ENCODE measurements around the gene MKX.
A peak's percentile ranks its signal among the peaks of the same experiment; 100 is the strongest.

Gene MKX

DNA sequence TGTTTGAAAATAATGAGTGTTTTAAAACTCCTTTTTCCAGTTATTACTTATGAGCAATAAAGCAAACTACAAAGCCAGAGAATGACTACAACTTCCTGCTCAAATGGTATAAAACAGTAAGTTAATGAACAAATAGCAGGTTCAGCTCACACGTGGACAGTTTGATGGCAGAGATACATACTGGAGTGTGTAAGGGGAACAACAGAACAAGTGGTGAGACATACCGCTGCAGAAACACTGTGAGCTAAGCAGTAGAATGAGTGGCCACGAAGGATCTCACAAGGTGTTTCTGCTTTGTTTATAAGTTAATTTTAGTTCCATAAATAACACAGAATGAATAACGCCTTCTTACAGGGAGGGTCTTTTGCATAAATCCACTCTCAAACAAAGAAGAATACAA is 3.0 kb upstream of the MKX start:
- Histone ChIP-seq H3K79me1 (replicated peaks; ENCODE audit: low read length, poor library complexity, severe bottlenecking) (no peaks in the 10 kb centered on the region), H3K36me3 (ENCODE audit: control insufficient read depth in 1 of 2, insufficient read depth in 2 of 2, low read depth in 1 of 2, low read length in 2 of 2) (no peaks in the 10 kb centered on the region), H3K27ac (ENCODE audit: low read length, poor library complexity, severe bottlenecking) (no peak overlapping the region), H2BK5ac (ENCODE audit: low read depth, low read length, poor library complexity, severe bottlenecking) (no peak overlapping the region), H2BK120ac (ENCODE audit: low read depth, low read length) (no peak overlapping the region), H3K9me3 (ENCODE audit: control insufficient read depth, low read length) (no peaks in the 10 kb centered on the region), H3K27me3 (ENCODE audit: control insufficient read depth in 1 of 2, insufficient read depth in 1 of 2, low read length in 2 of 2) (peaks cover 45 to 85% of the 10 kb centered on the region in 2 experiments), H2BK15ac (ENCODE audit: low read depth, poor library complexity, severe bottlenecking) (no peak overlapping the region), H2AFZ (ENCODE audit: low read depth, low read length) (no peak overlapping the region), H3K9ac (ENCODE audit: low read length) (no peak overlapping the region), H3K23ac (ENCODE audit: low read length in 2 of 2) (no peak overlapping the region), H3K14ac (ENCODE audit: low read length in 2 of 2) (no peak overlapping the region), H3K4me3 (ENCODE audit: insufficient read depth in 1 of 2, low read depth in 1 of 2, low read length in 2 of 2) (no peak overlapping the region), H3K4me2 (ENCODE audit: low read length, poor library complexity, severe bottlenecking) (no peak overlapping the region), H3K4me1 (ENCODE audit: control insufficient read depth, insufficient read depth, low read depth, low read length) (peaks cover 30% of the 10 kb centered on the region), H3K18ac (ENCODE audit: low read depth in 1 of 2, low read length in 2 of 2) (no peak overlapping the region), H3K4ac (ENCODE audit: low read depth in 1 of 2, low read length in 2 of 2) (no peak overlapping the region), H4K8ac (ENCODE audit: low read length) (no peak overlapping the region), H4K91ac (ENCODE audit: low read length) (no peak overlapping the region), H2BK12ac (ENCODE audit: low read length in 2 of 2) (no peak overlapping the region), H2AK5ac (ENCODE audit: low read length, severe bottlenecking) (no peak overlapping the region)
- DNase-seq: no peak
- whole genome bisulfite sequencing: 65% methylated on average over 3 of the region's 4 CpGs

DNA sequence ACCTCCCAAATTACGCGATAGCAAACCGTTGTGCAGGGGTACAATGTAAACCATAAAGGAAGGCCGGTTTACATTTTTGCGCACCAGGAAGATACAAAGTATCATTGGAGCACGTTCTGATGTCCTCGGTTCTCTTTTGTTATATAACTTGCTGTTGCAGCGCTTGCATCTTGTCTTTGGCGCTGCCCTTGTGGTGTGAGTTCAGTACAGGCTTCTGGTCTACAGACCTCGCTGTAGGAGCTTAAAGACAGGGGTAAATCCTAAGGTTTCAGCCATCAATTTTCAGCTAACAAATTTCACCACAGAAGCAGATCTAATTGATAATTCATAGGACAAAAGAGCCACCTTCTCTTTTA is 1.5 kb upstream of the MKX start:
- H3K9ac ChIP-seq (ENCODE audit: low read length): no peak overlapping the region
- no peak overlapping the region for H2BK15ac ChIP-seq (ENCODE audit: low read depth, poor library complexity, severe bottlenecking)
- H3K4ac ChIP-seq (ENCODE audit: low read depth in 1 of 2, low read length in 2 of 2): no peak overlapping the region
- H3K9me3 ChIP-seq (ENCODE audit: control insufficient read depth, low read length): no peaks in the 10 kb centered on the region
- H4K91ac ChIP-seq (ENCODE audit: low read length): no peak overlapping the region
- no peak overlapping the region for H2AK5ac ChIP-seq (ENCODE audit: low read length, severe bottlenecking)
- H2BK12ac ChIP-seq (ENCODE audit: low read length in 2 of 2): no peak overlapping the region
- H3K4me1 ChIP-seq (ENCODE audit: control insufficient read depth, insufficient read depth, low read depth, low read length): peaks cover 40% of the 10 kb centered on the region
- no peaks in the 10 kb centered on the region for H3K79me1 ChIP-seq (replicated peaks; ENCODE audit: low read length, poor library complexity, severe bottlenecking)
- H3K14ac ChIP-seq (ENCODE audit: low read length in 2 of 2): no peak overlapping the region
- no peak overlapping the region for H3K4me3 ChIP-seq (ENCODE audit: insufficient read depth in 1 of 2, low read depth in 1 of 2, low read length in 2 of 2)
- no peak overlapping the region for H3K18ac ChIP-seq (ENCODE audit: low read depth in 1 of 2, low read length in 2 of 2)
- DNase-seq: peak; percentile 5
- no peak overlapping the region for H3K4me2 ChIP-seq (ENCODE audit: low read length, poor library complexity, severe bottlenecking)
- no peak overlapping the region for H3K27ac ChIP-seq (ENCODE audit: low read length, poor library complexity, severe bottlenecking)
- H3K23ac ChIP-seq (ENCODE audit: low read length in 2 of 2): no peak overlapping the region
- H2BK120ac ChIP-seq (ENCODE audit: low read depth, low read length): no peak overlapping the region
- no peak overlapping the region for H2BK5ac ChIP-seq (ENCODE audit: low read depth, low read length, poor library complexity, severe bottlenecking)
- no peak overlapping the region for H2AFZ ChIP-seq (ENCODE audit: low read depth, low read length)
- H3K36me3 ChIP-seq (ENCODE audit: control insufficient read depth in 1 of 2, insufficient read depth in 2 of 2, low read depth in 1 of 2, low read length in 2 of 2): no peaks in the 10 kb centered on the region
- peaks cover 46 to 92% of the 10 kb centered on the region in 2 experiments for H3K27me3 ChIP-seq (ENCODE audit: control insufficient read depth in 1 of 2, insufficient read depth in 1 of 2, low read length in 2 of 2)
- WGBS: 12% methylated on average over 9 of the region's 10 CpGs
- H4K8ac ChIP-seq (ENCODE audit: low read length): no peak overlapping the region

DNA sequence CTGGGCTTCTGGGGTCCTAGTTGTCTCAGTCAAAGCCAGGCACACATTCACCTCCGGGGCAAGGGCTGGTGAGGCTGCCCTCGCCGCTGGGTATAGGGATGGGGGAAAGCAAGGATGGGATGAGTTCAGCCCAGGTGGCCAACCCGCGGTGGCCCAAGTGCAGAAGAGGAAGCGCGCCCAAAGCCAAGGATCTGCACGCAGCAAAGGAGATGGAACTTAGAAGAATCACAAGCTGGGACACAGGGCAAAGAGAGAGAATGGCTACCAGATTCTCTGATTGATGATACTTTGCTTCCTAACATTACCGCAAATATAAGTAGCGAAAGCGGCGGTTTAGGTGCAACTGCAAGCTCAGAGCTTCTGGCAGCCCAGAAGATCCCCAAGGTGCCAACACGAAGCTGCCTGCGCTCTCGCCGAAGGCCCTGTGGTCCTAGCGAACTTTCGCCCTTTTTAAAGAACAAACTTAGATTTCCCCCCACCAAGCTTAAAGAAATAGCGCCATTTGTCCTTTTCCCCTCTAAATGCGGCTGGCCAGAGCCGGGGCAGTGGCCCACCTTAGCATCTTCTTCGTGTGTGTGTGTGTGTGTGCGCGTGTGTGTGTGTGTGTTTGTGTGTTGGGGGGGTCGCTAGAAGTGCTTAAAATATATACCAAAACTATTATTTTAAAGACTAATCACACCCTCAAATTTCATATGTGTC is 927 bp upstream of the MKX start:
- H3K27me3 ChIP-seq (ENCODE audit: control insufficient read depth in 1 of 2, insufficient read depth in 1 of 2, low read length in 2 of 2): peaks cover 45 to 92% of the 10 kb centered on the region in 2 experiments
- H3K23ac ChIP-seq (ENCODE audit: low read length in 2 of 2): no peak overlapping the region
- peak; percentile 15 for DNase-seq
- peak overlapping the region; percentile 98 for H3K4me2 ChIP-seq (ENCODE audit: low read length, poor library complexity, severe bottlenecking)
- no peak overlapping the region for H4K8ac ChIP-seq (ENCODE audit: low read length)
- no peak overlapping the region for H2BK120ac ChIP-seq (ENCODE audit: low read depth, low read length)
- no peak overlapping the region for H3K18ac ChIP-seq (ENCODE audit: low read depth in 1 of 2, low read length in 2 of 2)
- no peak overlapping the region for H4K91ac ChIP-seq (ENCODE audit: low read length)
- no peak overlapping the region for H3K9ac ChIP-seq (ENCODE audit: low read length)
- no peak overlapping the region for H2BK15ac ChIP-seq (ENCODE audit: low read depth, poor library complexity, severe bottlenecking)
- 0% methylated on average over 18 of the region's 25 CpGs for WGBS
- H3K4me3 ChIP-seq (ENCODE audit: insufficient read depth in 1 of 2, low read depth in 1 of 2, low read length in 2 of 2): peak overlapping the region in 1 of 2 experiments; percentile 82
- H3K14ac ChIP-seq (ENCODE audit: low read length in 2 of 2): no peak overlapping the region
- H2AFZ ChIP-seq (ENCODE audit: low read depth, low read length): no peak overlapping the region
- H3K36me3 ChIP-seq (ENCODE audit: control insufficient read depth in 1 of 2, insufficient read depth in 2 of 2, low read depth in 1 of 2, low read length in 2 of 2): no peaks in the 10 kb centered on the region
- no peak overlapping the region for H3K4ac ChIP-seq (ENCODE audit: low read depth in 1 of 2, low read length in 2 of 2)
- no peak overlapping the region for H2BK12ac ChIP-seq (ENCODE audit: low read length in 2 of 2)
- H3K9me3 ChIP-seq (ENCODE audit: control insufficient read depth, low read length): no peaks in the 10 kb centered on the region
- H3K4me1 ChIP-seq (ENCODE audit: control insufficient read depth, insufficient read depth, low read depth, low read length): peaks cover 43% of the 10 kb centered on the region
- H3K79me1 ChIP-seq (replicated peaks; ENCODE audit: low read length, poor library complexity, severe bottlenecking): no peaks in the 10 kb centered on the region
- no peak overlapping the region for H3K27ac ChIP-seq (ENCODE audit: low read length, poor library complexity, severe bottlenecking)
- no peak overlapping the region for H2BK5ac ChIP-seq (ENCODE audit: low read depth, low read length, poor library complexity, severe bottlenecking)
- H2AK5ac ChIP-seq (ENCODE audit: low read length, severe bottlenecking): no peak overlapping the region

DNA sequence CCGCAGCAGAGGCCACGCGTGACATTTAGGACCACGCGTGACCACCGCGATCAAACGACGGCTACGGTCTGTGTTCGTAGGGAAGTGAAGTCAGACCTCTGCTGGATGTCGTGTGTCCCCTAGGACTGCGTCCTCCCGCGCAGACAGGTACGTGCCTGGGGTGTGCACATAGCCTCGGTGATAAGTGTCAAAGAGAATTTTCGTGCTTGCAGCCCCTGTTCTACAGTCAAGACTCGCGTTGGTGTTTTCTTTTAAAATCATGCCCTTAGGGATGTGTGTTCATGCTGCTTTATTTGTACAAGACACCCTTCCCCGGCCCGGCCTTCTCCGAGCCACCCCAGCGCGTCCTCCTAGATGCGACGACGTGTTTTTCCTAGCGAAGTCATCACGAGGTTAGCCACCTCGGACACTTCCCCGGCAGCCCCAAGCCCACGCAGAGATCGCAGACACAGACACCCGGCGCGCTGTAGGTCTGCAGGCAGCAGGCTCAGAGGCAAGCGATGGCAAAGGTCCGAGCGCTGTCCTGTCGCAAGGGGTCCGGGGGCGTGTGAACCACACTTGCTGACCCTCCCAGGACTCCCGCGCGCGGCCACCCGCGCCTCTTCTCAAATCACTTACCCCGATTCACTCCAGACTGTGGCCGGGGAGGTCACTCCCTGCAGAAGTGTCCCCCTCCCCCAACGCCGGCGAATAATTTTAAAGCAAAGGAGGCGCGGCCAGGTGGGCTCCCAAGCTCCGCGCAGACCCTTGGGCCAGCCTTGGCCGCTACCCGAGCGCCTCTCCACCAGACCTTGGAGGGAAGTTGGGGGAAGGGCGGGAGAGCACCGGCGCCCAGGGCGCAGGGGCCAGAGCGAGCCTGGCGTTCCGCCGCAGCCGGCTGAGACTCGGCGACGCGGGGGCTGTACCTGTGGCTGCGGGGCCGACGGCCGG is 552 bp downstream of the MKX start:
- Histone ChIP-seq H3K9ac (ENCODE audit: low read length) (no peak overlapping the region), H2BK120ac (ENCODE audit: low read depth, low read length) (no peak overlapping the region), H4K8ac (ENCODE audit: low read length) (no peak overlapping the region), H3K9me3 (ENCODE audit: control insufficient read depth, low read length) (no peaks in the 10 kb centered on the region), H3K4me2 (ENCODE audit: low read length, poor library complexity, severe bottlenecking) (peak overlapping the region; percentile 98), H2AK5ac (ENCODE audit: low read length, severe bottlenecking) (no peak overlapping the region), H2AFZ (ENCODE audit: low read depth, low read length) (no peak overlapping the region), H3K18ac (ENCODE audit: low read depth in 1 of 2, low read length in 2 of 2) (no peak overlapping the region), H2BK15ac (ENCODE audit: low read depth, poor library complexity, severe bottlenecking) (no peak overlapping the region), H3K4me1 (ENCODE audit: control insufficient read depth, insufficient read depth, low read depth, low read length) (peaks cover 49% of the 10 kb centered on the region), H3K27me3 (ENCODE audit: control insufficient read depth in 1 of 2, insufficient read depth in 1 of 2, low read length in 2 of 2) (peaks cover 47 to 87% of the 10 kb centered on the region in 2 experiments), H3K23ac (ENCODE audit: low read length in 2 of 2) (peak overlapping the region in 1 of 2 experiments; percentile 91), H4K91ac (ENCODE audit: low read length) (no peak overlapping the region), H2BK5ac (ENCODE audit: low read depth, low read length, poor library complexity, severe bottlenecking) (no peak overlapping the region), H3K4ac (ENCODE audit: low read depth in 1 of 2, low read length in 2 of 2) (no peak overlapping the region), H3K4me3 (ENCODE audit: insufficient read depth in 1 of 2, low read depth in 1 of 2, low read length in 2 of 2) (peak overlapping the region; percentile 65 to 82), H3K27ac (ENCODE audit: low read length, poor library complexity, severe bottlenecking) (no peak overlapping the region), H3K79me1 (replicated peaks; ENCODE audit: low read length, poor library complexity, severe bottlenecking) (no peaks in the 10 kb centered on the region), H3K14ac (ENCODE audit: low read length in 2 of 2) (no peak overlapping the region), H2BK12ac (ENCODE audit: low read length in 2 of 2) (no peak overlapping the region), H3K36me3 (ENCODE audit: control insufficient read depth in 1 of 2, insufficient read depth in 2 of 2, low read depth in 1 of 2, low read length in 2 of 2) (no peaks in the 10 kb centered on the region)
- peak; percentile 6 for DNase-seq
- 3% methylated on average over 72 of the region's 78 CpGs for WGBS

Measured in mesenchymal stem cell (in vitro differentiated cells and primary cell).